ENCODE measurements around the gene VGLL4. TPM values are rescaled to one million over a fixed set of nuclear protein-coding genes. Genes with fewer than 3 reads are reported as not detected.
"Not testable (repeated sequence)": the region's sequence is repeated elsewhere in the genome, so short reads cannot be mapped to it uniquely, and the experiment has no call there.

The VGLL4 gene
- total and polyA plus RNA-seq, 5 donors = 40.9 to 66.9 (median 53.2) TPM

DNA sequence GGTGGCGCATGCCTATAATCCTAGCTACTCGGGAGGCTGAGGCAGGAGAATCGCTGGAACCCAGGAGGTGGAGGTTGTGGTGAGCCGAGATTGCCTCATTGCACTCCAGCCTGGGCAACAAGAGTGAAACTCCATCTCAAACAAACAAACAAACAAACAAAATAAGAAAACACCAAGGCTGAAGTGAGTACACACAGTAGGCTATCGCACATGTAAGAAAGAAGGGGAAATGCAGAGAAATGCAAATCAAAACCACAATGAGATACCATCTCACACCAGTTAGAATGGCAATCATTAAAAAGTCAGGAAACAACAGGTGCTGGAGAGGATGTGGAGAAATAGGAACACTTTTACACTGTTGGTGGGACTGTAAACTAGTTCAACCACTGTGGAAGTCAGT, 48.7 kb downstream of the VGLL4 start:
- not testable (repeated sequence) for ATAC-seq

DNA sequence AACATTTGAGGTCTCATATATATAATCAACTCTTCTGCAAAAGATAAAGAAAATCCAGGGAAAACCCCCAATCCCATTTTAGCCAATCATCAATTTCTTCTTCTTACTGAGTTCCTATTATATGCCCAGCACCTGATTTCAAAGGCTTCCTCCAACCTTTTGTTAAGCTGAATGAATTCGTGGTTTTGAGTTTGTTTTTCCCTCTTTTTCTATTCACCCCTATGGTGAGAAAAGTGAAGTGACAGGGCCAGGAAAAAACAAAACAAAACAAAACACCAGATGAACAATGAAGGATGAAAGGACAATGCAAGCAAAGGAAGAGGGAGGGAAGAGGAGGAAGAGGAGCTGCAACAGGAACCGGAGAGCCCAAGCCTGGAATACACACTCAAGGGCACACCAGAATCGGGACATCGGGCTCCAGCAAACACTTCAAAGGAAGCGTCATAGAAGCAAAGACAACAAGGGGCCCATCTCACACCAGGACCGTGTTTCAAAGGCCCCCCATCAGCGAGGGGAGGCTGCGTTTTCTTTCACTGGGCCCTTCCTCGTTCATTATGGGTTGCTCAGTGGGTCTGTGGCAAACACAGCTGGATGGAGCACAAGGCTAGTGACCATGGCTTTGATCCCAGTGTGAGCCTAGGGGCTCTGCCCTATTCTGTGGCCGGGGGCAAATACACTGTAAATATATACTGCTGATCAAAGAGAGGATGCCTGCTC, 50.2 kb downstream of the VGLL4 start:
- WGBS = 52% methylated on average over 10 of the region's 10 CpGs
- H3K4me1 ChIP-seq (ENCODE audit: control insufficient read depth, insufficient read depth, low read length) = peaks cover 43% of the 10 kb centered on the region
- no peak overlapping the region for H3K4me3 ChIP-seq (ENCODE audit: low read length)
- H3K27ac ChIP-seq (ENCODE audit: low read length) = peak overlapping the region; percentile 30
- H3K27me3 ChIP-seq (ENCODE audit: control insufficient read depth, insufficient read depth) = no peaks in the 10 kb centered on the region
- DNase-seq (no peak), ATAC-seq (no peak)
- no peaks in the 10 kb centered on the region for H3K9me3 ChIP-seq (ENCODE audit: control insufficient read depth, low read length)
- intact Hi-C loops (cut with DNase I) = loop anchor here in 1 of 4 donors (5.0 kb wide), 1 partner anchor 49 kb away; the partner anchor contains the start of gene VGLL4

More for the DNA sequence above, 48.7 kb downstream of the VGLL4 start:
- H3K27me3 ChIP-seq (ENCODE audit: control insufficient read depth, insufficient read depth); H3K4me3 ChIP-seq (ENCODE audit: low read length); DNase-seq; H3K9me3 ChIP-seq (ENCODE audit: control insufficient read depth, low read length); intact Hi-C loops (cut with DNase I); H3K27ac ChIP-seq (ENCODE audit: low read length): not testable (repeated sequence)
- 96% methylated on average over 5 of the region's 5 CpGs for WGBS
- peaks cover 30% of the 10 kb centered on the region for H3K4me1 ChIP-seq (ENCODE audit: control insufficient read depth, insufficient read depth, low read length)

GRCh38 chr3:11592445-11593298, 51.0 kb downstream of the VGLL4 start:
- Histone ChIP-seq H3K9me3 (ENCODE audit: control insufficient read depth, low read length) (no peaks in the 10 kb centered on the region), H3K27me3 (ENCODE audit: control insufficient read depth, insufficient read depth) (no peaks in the 10 kb centered on the region), H3K27ac (ENCODE audit: low read length) (peak overlapping the region; percentile 87), H3K4me3 (ENCODE audit: low read length) (no peak overlapping the region), H3K4me1 (ENCODE audit: control insufficient read depth, insufficient read depth, low read length) (peaks cover 46% of the 10 kb centered on the region)
- intact Hi-C loops (cut with DNase I) = loop anchor here in 1 of 4 donors (5.0 kb wide), 1 partner anchor 50 kb away; the partner anchor contains the start of gene VGLL4
- ATAC-seq = peak; percentile 7 to 20
- WGBS = 30% methylated on average over 14 of the region's 14 CpGs
- peak in 1 of 3 donors; percentile 61 for DNase-seq

DNA sequence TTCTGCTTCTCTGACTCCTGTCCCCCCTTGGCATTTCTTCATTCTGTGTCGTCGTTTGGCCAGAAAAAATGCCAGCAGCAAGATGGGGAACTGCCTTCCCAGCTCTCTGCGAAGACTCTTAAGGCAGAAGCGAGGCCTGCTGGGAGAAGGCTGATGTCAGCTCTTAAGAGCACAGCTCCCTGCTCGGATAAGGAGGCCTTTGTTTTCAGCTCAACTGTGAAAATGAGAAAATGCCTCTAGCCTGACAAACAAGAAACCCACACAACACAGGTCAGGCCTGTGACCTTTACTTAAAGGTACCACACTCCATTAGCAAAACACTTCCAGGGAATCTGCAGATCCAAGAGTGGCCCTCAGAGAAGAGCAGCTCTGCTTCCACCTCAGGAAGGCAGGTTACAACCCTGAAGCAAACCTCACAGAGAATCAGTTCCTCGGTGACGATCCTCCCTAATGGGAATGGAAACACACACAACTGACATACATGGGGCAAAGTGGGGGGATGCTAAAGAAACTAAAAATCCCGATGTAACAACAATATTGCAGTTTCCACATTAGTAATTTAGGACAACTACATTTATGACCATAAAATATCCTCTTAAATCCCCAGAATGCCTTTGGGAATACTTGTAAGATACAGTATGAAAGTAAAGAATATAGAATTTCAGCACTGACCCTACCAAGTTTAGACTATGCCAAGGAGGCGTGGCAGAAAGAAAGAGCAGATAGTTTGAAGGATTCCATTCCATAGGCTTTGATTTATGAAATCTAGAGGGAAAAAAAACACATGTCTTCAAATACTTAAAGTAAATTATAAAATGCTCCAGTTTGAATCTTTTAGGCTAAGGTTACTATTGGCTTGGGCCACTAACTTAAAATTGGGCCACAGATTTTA, 52.1 kb downstream of the VGLL4 start:
- H3K4me3 ChIP-seq (ENCODE audit: low read length) = no peak overlapping the region
- 16% methylated on average over 9 of the region's 9 CpGs for WGBS
- intact Hi-C loops (cut with DNase I) = loop anchor here in 1 of 4 donors (5.0 kb wide), 1 partner anchor 51 kb away; the partner anchor contains the start of gene VGLL4
- H3K27me3 ChIP-seq (ENCODE audit: control insufficient read depth, insufficient read depth) = no peaks in the 10 kb centered on the region
- DNase-seq (peak; percentile 79 to 89 (median 84)), ATAC-seq (peak; percentile 80 to 88)
- H3K9me3 ChIP-seq (ENCODE audit: control insufficient read depth, low read length) = no peaks in the 10 kb centered on the region
- H3K4me1 ChIP-seq (ENCODE audit: control insufficient read depth, insufficient read depth, low read length) = peaks cover 50% of the 10 kb centered on the region
- H3K27ac ChIP-seq (ENCODE audit: low read length) = peak overlapping the region; percentile 96

- Histone ChIP-seq H3K27me3 (ENCODE audit: control insufficient read depth, insufficient read depth) (no peaks in the 10 kb centered on the region), H3K9me3 (ENCODE audit: control insufficient read depth, low read length) (no peaks in the 10 kb centered on the region), H3K4me1 (ENCODE audit: control insufficient read depth, insufficient read depth, low read length) (peaks cover 50% of the 10 kb centered on the region), H3K4me3 (ENCODE audit: low read length) (no peak overlapping the region), H3K27ac (ENCODE audit: low read length) (peak overlapping the region; percentile 96)
- WGBS = 26% methylated on average over 7 of the region's 7 CpGs
- ATAC-seq (no peak), DNase-seq (no peak)
- intact Hi-C loops (cut with DNase I) = loop anchor here in 1 of 4 donors (5.0 kb wide), 1 partner anchor 51 kb away; the partner anchor contains the start of gene VGLL4
Observed at GRCh38 chr3:11591002-11591355, 52.7 kb downstream of the VGLL4 start.

DNA sequence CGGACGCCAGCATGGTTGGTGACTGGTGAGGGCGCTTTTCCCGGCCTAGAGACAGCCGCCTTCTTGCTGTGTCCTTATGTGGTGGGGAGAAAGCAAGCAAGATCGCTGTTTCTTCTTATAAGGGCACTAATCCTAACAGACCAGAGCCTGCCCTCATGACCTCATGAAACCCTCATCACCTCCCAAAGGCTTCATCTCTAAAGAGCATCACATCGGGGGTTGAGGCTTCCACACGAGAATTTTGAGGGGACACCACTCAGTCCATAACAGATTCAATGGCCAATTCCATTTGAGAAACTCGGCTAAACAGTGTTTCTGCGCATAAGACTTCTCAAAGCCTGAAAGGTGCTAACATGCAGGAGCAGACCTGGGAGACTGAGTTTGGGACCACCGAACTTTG, 54.0 kb downstream of the VGLL4 start:
- WGBS = 77% methylated on average over 11 of the region's 11 CpGs
- intact Hi-C loops (cut with DNase I) = loop anchor here in 2 of 4 donors (5.0 to 10.0 kb wide), 2 partner anchors 45 to 53 kb away; partner anchors contain the start of gene VGLL4 (in 1 of the 2)
- no peaks in the 10 kb centered on the region for H3K27me3 ChIP-seq (ENCODE audit: control insufficient read depth, insufficient read depth)
- ATAC-seq (no peak), DNase-seq (no peak)
- peak overlapping the region; percentile 96 for H3K27ac ChIP-seq (ENCODE audit: low read length)
- peaks cover 50% of the 10 kb centered on the region for H3K4me1 ChIP-seq (ENCODE audit: control insufficient read depth, insufficient read depth, low read length)
- H3K4me3 ChIP-seq (ENCODE audit: low read length) = no peak overlapping the region
- H3K9me3 ChIP-seq (ENCODE audit: control insufficient read depth, low read length) = no peaks in the 10 kb centered on the region

- Histone ChIP-seq H3K4me1 (ENCODE audit: control insufficient read depth, insufficient read depth, low read length) (peaks cover 47% of the 10 kb centered on the region), H3K27ac (ENCODE audit: low read length) (peak overlapping the region; percentile 16), H3K4me3 (ENCODE audit: low read length) (no peak overlapping the region), H3K9me3 (ENCODE audit: control insufficient read depth, low read length) (no peaks in the 10 kb centered on the region), H3K27me3 (ENCODE audit: control insufficient read depth, insufficient read depth) (no peaks in the 10 kb centered on the region)
- WGBS = 39% methylated on average over 3 of the region's 3 CpGs
- DNase-seq (no peak), ATAC-seq (peak in 1 of 2 donors; percentile 21)
- intact Hi-C loops (cut with DNase I) = loop anchor here in 1 of 4 donors (10.0 kb wide), 1 partner anchor 46 kb away; no protein-coding TSS in a partner anchor
Observed at GRCh38 chr3:11588755-11589154, 55.0 kb downstream of the VGLL4 start.

GRCh38 chr3:11588338-11588737, 55.4 kb downstream of the VGLL4 start:
- intact Hi-C loops (cut with DNase I) = loop anchor here in 1 of 4 donors (10.0 kb wide), 1 partner anchor 46 kb away; no protein-coding TSS in a partner anchor
- Histone ChIP-seq H3K27me3 (ENCODE audit: control insufficient read depth, insufficient read depth) (no peaks in the 10 kb centered on the region), H3K4me1 (ENCODE audit: control insufficient read depth, insufficient read depth, low read length) (peaks cover 46% of the 10 kb centered on the region), H3K4me3 (ENCODE audit: low read length) (no peak overlapping the region), H3K27ac (ENCODE audit: low read length) (peak overlapping the region; percentile 51), H3K9me3 (ENCODE audit: control insufficient read depth, low read length) (no peaks in the 10 kb centered on the region)
- WGBS = 46% methylated on average over 5 of the region's 5 CpGs
- DNase-seq = no peak
- ATAC-seq = no peak

GRCh38 chr3:11587766-11588165, 55.9 kb downstream of the VGLL4 start:
- H3K4me1 ChIP-seq (ENCODE audit: control insufficient read depth, insufficient read depth, low read length) = peaks cover 48% of the 10 kb centered on the region

DNA sequence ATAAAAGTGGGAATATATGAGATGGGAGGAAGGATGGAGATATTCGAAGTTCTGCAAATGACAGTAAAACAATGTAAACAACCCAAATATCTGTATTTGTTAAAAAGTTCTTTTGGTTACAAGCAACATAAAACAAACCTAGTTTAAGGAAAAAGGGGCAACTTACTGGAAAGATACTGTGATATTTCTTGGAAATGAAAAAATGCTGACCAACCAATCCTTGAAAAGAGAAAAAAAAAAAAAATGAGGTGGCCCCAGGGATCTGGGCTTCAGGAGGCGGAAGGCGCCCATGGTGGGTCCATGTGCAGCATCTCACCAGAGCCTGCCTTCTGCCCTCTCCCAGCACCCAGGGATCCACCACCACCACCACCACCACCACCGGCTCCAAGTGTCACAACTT, 59.1 kb downstream of the VGLL4 start:
- DNase-seq = no peak

More at GRCh38 chr3:11587766-11588165, 55.9 kb downstream of the VGLL4 start:
- WGBS = 87% methylated on average over 12 of the region's 12 CpGs
- Histone ChIP-seq H3K4me3 (ENCODE audit: low read length) (no peak overlapping the region), H3K9me3 (ENCODE audit: control insufficient read depth, low read length) (no peaks in the 10 kb centered on the region), H3K27ac (ENCODE audit: low read length) (no peak overlapping the region), H3K27me3 (ENCODE audit: control insufficient read depth, insufficient read depth) (no peaks in the 10 kb centered on the region)
- ATAC-seq (no peak), DNase-seq (no peak)
- intact Hi-C loops (cut with DNase I) = loop anchor here in 1 of 4 donors (10.0 kb wide), 1 partner anchor 47 kb away; no protein-coding TSS in a partner anchor

More for the DNA sequence above, 59.1 kb downstream of the VGLL4 start:
- H3K4me1 ChIP-seq (ENCODE audit: control insufficient read depth, insufficient read depth, low read length) = peaks cover 32% of the 10 kb centered on the region
- intact Hi-C loops (cut with DNase I) = loop anchor here in 1 of 4 donors (10.0 kb wide), 1 partner anchor 50 kb away; no protein-coding TSS in a partner anchor
- WGBS = 78% methylated on average over 4 of the region's 4 CpGs
- no peaks in the 10 kb centered on the region for H3K27me3 ChIP-seq (ENCODE audit: control insufficient read depth, insufficient read depth)
- no peak overlapping the region for H3K27ac ChIP-seq (ENCODE audit: low read length)
- no peak for ATAC-seq
- H3K9me3 ChIP-seq (ENCODE audit: control insufficient read depth, low read length) = no peaks in the 10 kb centered on the region
- H3K4me3 ChIP-seq (ENCODE audit: low read length) = no peak overlapping the region
